Ishikawa (cell line): ENCODE data around the gene CTNNA3.

Experiments used
- CEBPB ChIP-seq: IDR thresholded peaks from 2 replicates; pipeline ENCODE4 v1.6.1; 2012
- EGR1 ChIP-seq: IDR thresholded peaks from 2 replicates; pipeline ENCODE4 v1.6.1; 2012
- RAD21 ChIP-seq: IDR thresholded peaks from 2 replicates; pipeline ENCODE4 v1.6.1; 2012; ENCODE audit warnings: low read depth
- TAF1 ChIP-seq: IDR thresholded peaks from 2 replicates; pipeline ENCODE4 v1.6.1; 2012; ENCODE audit warnings: low read depth, mild to moderate bottlenecking
- YY1 ChIP-seq: IDR thresholded peaks from 2 replicates; pipeline ENCODE4 v1.6.1; 2012; ENCODE audit warnings: low read depth

- no peak for TF ChIP-seq RAD21
- TF ChIP-seq EGR1: no peak
- no peak for TF ChIP-seq TAF1
- no peak for TF ChIP-seq YY1
- TF ChIP-seq CEBPB: no peak
Observed at GRCh38 chr10:66671064-66671463, 1024.9 kb downstream of the CTNNA3 start.
